Caco-2 (cell line): ENCODE measurements around the gene MBNL2. TPM values are rescaled to one million over a fixed set of nuclear protein-coding genes. Genes with fewer than 3 reads are reported as not detected.

Experiments
- BruUV-seq: library from RNA; stranded (reverse); fragments of 400-500 nt; replicated peaks from 2 replicates; lab custom pipeline; 2021; lab: Mats Ljungman, UMichigan
- CTCF ChIA-PET: fragments of 300-600 bp; sonication (Branson Sonifier 250); formaldehyde crosslinking; loops from one replicate; lab custom pipeline; 2022; ENCODE audit warnings: antibody characterized with exemption; lab: Charles Lee
- POLR2A ChIA-PET: fragments of 300-600 bp; sonication (Branson Sonifier 250); formaldehyde crosslinking; loops from one replicate; lab custom pipeline; 2022; ENCODE audit warnings: antibody characterized with exemption; lab: Charles Lee
- DNase-seq, 2 experiments: peaks; one replicate each; pipeline versions ENCODE4 v3.0.0 to v3.0.0-alpha.2; 2020 to 2022
- H3K27me3 ChIP-seq: replicated peaks from 2 replicates; pipeline ENCODE4 v1.6.0; 2011; ENCODE audit warnings: low read length; ENCODE audit not compliant: control insufficient read depth, insufficient read depth
- H3K36me3 ChIP-seq: 2 replicates; pipeline ENCODE4 v1.5.1; 2011; ENCODE audit warnings: low read length; ENCODE audit not compliant: control insufficient read depth, insufficient read depth
- H3K4me1 ChIP-seq: fragments of 250-450 bp; sonication (Bioruptor Pico); 2 replicates; pipeline ENCODE4 v1.5.1; 2020; ENCODE audit warnings: mild to moderate bottlenecking
- H3K4me3 ChIP-seq: 2 replicates; pipeline ENCODE4 v1.5.1; 2011; ENCODE audit warnings: low read depth, mild to moderate bottlenecking, control low read depth, low read length
- H3K9me3 ChIP-seq: fragments of 250-450 bp; sonication (Bioruptor Pico); 2 replicates; pipeline ENCODE4 v1.5.1; 2020; ENCODE audit warnings: mild to moderate bottlenecking, moderate library complexity
- H3K27ac Mint-ChIP-seq: one replicate; pipeline ENCODE4 v1.8.0; 2022; ENCODE audit warnings: mixed read lengths; ENCODE audit not compliant: unreplicated experiment
- H3K27me3 Mint-ChIP-seq: one replicate; pipeline ENCODE4 v1.8.0; 2022; ENCODE audit warnings: mixed read lengths; ENCODE audit not compliant: insufficient read depth, unreplicated experiment
- H3K36me3 Mint-ChIP-seq: one replicate; pipeline ENCODE4 v1.8.0; 2022; ENCODE audit warnings: mild to moderate bottlenecking, mixed read lengths; ENCODE audit not compliant: insufficient read depth, unreplicated experiment
- H3K4me1 Mint-ChIP-seq: one replicate; pipeline ENCODE4 v1.8.0; 2022; ENCODE audit warnings: low read depth, mixed read lengths; ENCODE audit not compliant: unreplicated experiment
- H3K4me3 Mint-ChIP-seq: one replicate; pipeline ENCODE4 v1.8.0; 2022; ENCODE audit warnings: mild to moderate bottlenecking, moderate library complexity, mixed read lengths; ENCODE audit not compliant: unreplicated experiment
- H3K9me3 Mint-ChIP-seq: one replicate; pipeline ENCODE4 v1.8.0; 2022; ENCODE audit warnings: mixed read lengths; ENCODE audit not compliant: unreplicated experiment
- CTCF ChIP-seq, 2 experiments: fragments of 200-600 bp in 1 of 2; IDR thresholded peaks; 1 replicate in 1 of 2; 2 replicates in 1 of 2; pipeline versions ENCODE4 v1.5.1 to v1.8.0; 2011 to 2022; ENCODE audit warnings: antibody characterized with exemption in 1 of 2, control low read depth in 1 of 2, inconsistent platforms in 1 of 2, low read depth in 1 of 2, low read length in 1 of 2, mild to moderate bottlenecking in 1 of 2, moderate library complexity in 1 of 2; ENCODE audit not compliant: insufficient read depth in 1 of 2, severe bottlenecking in 1 of 2, unreplicated experiment in 1 of 2
- intact Hi-C: fragments of 100-400 bp; cut with micrococcal nuclease; formaldehyde crosslinking; loops from one replicate; pipeline ENCODE4 v1.10.0; 2022; ENCODE audit not compliant: unreplicated experiment
- total RNA-seq: library from RNA; stranded (reverse); gene quantifications from 2 replicates; pipeline ENCODE4 v1.2.3, GENCODE V29; 2022

MBNL2 gene
- total RNA-seq, 1 experiment from 2014 or later: 41.6 TPM

GRCh38 chr13:97255515-97256021 lies 33.4 kb downstream of the MBNL2 start:
- H3K4me3 ChIP-seq: no peak overlapping the region
- peaks cover 68% of the 10 kb centered on the region for H3K4me1 ChIP-seq
- Mint-ChIP-seq H3K4me1 (peaks cover 56% of the 10 kb centered on the region), H3K27ac (peak overlapping the region; percentile 98), H3K4me3 (peak overlapping the region; percentile 36), H3K36me3 (peaks cover 25% of the 10 kb centered on the region), H3K9me3 (no peaks in the 10 kb centered on the region), H3K27me3 (no peaks in the 10 kb centered on the region)
- ChIA-PET POLR2A (no interaction called here), CTCF (no interaction called here)
- no peaks in the 10 kb centered on the region for H3K27me3 ChIP-seq
- H3K36me3 ChIP-seq: 0 out of 2 replicates have a peak, but pooled peaks cover 2% of the 10 kb centered on the region
- no peak for TF ChIP-seq CTCF (IDR thresholded peaks at IDR 0.05; ENCODE audit: insufficient read depth in 1 of 2, low read depth in 1 of 2, low read length in 1 of 2, severe bottlenecking in 1 of 2, unreplicated experiment in 1 of 2)
- no TSS peak for BruUV-seq
- H3K9me3 ChIP-seq: no peaks in the 10 kb centered on the region
- intact Hi-C loops: loop anchor here (1.0 to 10.0 kb wide), 4 partner anchors 10 to 331 kb away; partner anchors contain the start of gene MBNL2
- no peak for DNase-seq

GRCh38 chr13:97256343-97256783 lies 34.2 kb downstream of the MBNL2 start:
- no peak for TF ChIP-seq CTCF (IDR thresholded peaks at IDR 0.05; ENCODE audit: insufficient read depth in 1 of 2, low read depth in 1 of 2, low read length in 1 of 2, severe bottlenecking in 1 of 2, unreplicated experiment in 1 of 2)
- no peaks in the 10 kb centered on the region for H3K27me3 Mint-ChIP-seq
- Histone ChIP-seq H3K27me3 (no peaks in the 10 kb centered on the region), H3K4me3 (no peak overlapping the region), H3K4me1 (peaks cover 76% of the 10 kb centered on the region), H3K9me3 (no peaks in the 10 kb centered on the region), H3K36me3 (0 out of 2 replicates have a peak, but pooled peaks cover 2% of the 10 kb centered on the region)
- no peaks in the 10 kb centered on the region for H3K9me3 Mint-ChIP-seq
- DNase-seq: peak; percentile 50 to 67
- peak overlapping the region; percentile 12 for H3K4me3 Mint-ChIP-seq
- BruUV-seq: no TSS peak
- ChIA-PET CTCF (interaction anchor here (0.6 kb wide), 1 partner anchor 110 kb away, joined by 3 read pairs; no protein-coding TSS in a partner anchor), POLR2A (no interaction called here)
- peaks cover 57% of the 10 kb centered on the region for H3K4me1 Mint-ChIP-seq
- peak overlapping the region; percentile 98 for H3K27ac Mint-ChIP-seq
- intact Hi-C loops: loop anchor here (1.0 to 10.0 kb wide), 4 partner anchors 11 to 332 kb away; partner anchors contain the start of gene MBNL2
- H3K36me3 Mint-ChIP-seq: peaks cover 26% of the 10 kb centered on the region

GRCh38 chr13:97257228-97257755 lies 35.2 kb downstream of the MBNL2 start:
- intact Hi-C loops: loop anchor here (5.0 to 10.0 kb wide), 2 partner anchors 115 to 332 kb away; no protein-coding TSS in a partner anchor
- Mint-ChIP-seq H3K36me3 (peaks cover 33% of the 10 kb centered on the region), H3K9me3 (no peaks in the 10 kb centered on the region), H3K27me3 (no peaks in the 10 kb centered on the region), H3K27ac (peak overlapping the region; percentile 98), H3K4me3 (peak overlapping the region; percentile 62), H3K4me1 (peaks cover 66% of the 10 kb centered on the region)
- no peaks in the 10 kb centered on the region for H3K9me3 ChIP-seq
- ChIA-PET CTCF (no interaction called here), POLR2A (interaction anchor here (1.0 to 1.2 kb wide), 2 partner anchors 35 to 176 kb away, joined by 3 to 4 read pairs; partner anchors contain the start of gene MBNL2)
- TF ChIP-seq CTCF (IDR thresholded peaks at IDR 0.05; ENCODE audit: insufficient read depth in 1 of 2, low read depth in 1 of 2, low read length in 1 of 2, severe bottlenecking in 1 of 2, unreplicated experiment in 1 of 2): no peak
- H3K27me3 ChIP-seq: no peaks in the 10 kb centered on the region
- BruUV-seq: TSS peak; percentile 31
- H3K36me3 ChIP-seq: peaks cover 2% of the 10 kb centered on the region; the same call in 1 of the 2 replicates
- H3K4me3 ChIP-seq: no peak overlapping the region
- H3K4me1 ChIP-seq: peaks cover 81% of the 10 kb centered on the region
- DNase-seq: no peak
